HG02852 (cell line): Measurements from ENCODE around the gene ALAD.
"Not testable (repeated sequence)": the region's sequence is repeated elsewhere in the genome, so short reads cannot be mapped to it uniquely, and the experiment has no call there.

Source experiments
- ATAC-seq: cut with Tn5 transposase; IDR thresholded peaks from one replicate; pipeline ENCODE4 v1.9.1; 2021; ENCODE audit warnings: mild to moderate bottlenecking, moderate library complexity; ENCODE audit not compliant: unreplicated experiment

Gene ALAD

DNA sequence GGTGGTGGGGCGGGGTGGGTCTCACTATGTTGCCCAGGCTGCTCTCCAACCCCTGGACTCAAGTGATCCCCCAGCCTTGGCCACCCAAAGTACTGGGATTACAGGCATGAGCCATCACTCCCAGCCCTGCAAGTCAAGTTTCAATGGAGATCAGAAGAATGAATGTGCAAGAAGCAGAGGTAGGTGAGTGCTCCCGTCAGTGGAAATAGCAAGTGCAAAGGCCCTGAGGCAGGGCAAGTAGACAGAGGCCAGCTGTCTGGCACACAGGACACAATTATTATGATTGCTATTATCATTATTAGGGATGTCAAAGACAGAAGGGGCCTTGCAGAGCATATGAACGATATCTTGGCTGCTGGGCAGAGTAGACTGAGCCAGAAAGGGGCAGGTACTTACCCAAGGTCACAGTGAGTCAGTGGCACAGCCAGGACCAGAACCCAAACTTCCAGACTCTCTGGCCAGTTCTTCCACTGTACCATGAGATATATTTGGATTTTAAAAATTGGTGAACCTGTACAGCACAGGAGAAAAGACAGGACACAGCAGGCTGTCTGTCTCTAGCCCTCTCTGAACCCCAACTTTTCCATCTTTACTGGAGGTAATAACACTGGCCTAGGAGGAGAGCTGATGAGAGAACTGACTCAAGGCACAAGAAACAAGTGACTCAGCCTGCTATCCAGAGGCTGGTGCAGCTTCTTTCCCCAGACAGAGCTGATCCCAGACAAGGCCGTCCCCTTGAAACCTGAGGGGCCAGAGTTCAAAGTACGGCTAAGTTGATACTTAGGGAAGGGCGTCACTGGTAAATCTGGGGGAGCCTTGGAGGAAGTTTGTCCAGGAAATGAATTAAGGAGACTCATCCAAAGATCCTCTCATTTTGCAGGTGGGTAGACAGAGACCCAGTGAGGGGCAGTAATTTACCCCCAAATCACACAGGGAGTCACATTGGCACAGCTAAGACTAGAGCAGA lies 25.7 kb downstream of the ALAD start:
- ATAC-seq, result no peak

DNA sequence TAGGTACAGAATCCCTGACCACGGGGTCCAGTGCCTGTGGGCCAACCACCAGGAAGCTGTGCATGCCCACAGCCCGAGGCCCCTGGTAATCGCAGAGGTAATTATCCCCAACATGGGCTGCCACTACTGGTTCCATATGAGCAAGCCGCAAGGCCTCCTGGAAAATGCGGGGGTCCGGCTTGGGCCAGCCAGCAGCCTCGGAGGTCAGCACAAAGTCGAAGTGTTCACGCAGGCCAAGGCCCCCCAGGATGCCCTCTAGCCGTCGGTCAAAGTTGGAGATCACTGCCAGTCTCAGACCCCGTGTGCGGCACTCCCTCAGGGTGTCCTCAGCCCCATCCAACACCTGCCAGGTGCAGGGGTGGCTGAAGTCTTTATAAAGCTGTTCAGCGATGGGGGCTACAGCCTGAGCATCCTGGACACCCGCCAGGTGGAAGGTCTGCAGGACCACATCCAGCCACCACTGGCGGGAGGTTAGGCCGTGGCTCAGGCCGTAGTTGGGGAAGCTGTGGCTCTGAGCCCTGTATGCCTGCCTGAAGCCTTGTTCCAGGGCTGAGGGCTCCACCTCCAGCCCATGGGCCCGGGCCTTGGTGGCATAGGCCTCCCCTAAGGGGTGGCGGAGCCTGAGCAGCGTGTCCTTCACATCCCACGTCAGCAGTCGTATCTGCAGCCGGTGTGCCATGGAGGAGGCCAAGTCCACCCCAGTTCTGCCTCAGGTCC lies 27.2 kb downstream of the ALAD start:
- no peak for ATAC-seq

DNA sequence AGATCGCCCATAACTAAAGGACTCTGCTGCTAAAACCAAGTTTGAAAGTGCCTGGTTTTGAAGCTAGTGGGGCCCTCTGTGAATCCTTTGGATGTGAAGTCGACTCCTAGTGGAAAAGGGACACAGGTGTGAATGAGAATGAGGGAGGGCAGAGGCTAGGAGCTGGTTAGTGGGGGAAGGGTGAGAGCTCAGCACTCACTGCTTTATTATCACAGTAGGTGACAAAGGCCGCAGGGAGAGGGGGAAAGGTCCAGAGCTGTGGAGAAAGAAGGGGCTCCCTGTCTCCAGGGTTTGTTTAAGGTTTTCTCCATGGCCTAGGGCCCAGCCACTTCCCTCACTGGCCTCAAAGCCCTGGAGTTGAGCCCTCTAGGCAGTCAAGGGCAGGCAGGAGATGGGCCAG lies 27.8 kb downstream of the ALAD start:
- ATAC-seq, result no peak

DNA sequence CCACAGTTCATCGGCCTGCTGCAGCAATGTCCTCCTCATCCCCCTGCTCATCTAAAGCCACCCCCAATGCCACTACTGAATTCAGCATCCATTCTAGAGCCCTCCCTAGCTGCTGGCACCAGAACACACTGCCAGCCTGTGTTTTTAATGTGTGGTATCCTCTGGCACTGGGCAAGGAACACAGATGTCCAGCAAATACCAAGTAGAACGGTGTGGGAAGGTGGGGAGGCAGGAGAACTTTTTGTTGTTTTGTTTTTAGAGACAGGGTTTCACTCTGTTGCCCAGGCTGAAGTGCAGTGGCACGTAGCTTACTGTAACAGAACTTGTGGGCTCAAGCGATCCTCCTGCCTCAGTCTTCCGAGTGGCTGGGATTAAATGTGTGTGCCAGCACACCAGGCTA lies 29.0 kb downstream of the ALAD start:
- no peak for ATAC-seq

DNA sequence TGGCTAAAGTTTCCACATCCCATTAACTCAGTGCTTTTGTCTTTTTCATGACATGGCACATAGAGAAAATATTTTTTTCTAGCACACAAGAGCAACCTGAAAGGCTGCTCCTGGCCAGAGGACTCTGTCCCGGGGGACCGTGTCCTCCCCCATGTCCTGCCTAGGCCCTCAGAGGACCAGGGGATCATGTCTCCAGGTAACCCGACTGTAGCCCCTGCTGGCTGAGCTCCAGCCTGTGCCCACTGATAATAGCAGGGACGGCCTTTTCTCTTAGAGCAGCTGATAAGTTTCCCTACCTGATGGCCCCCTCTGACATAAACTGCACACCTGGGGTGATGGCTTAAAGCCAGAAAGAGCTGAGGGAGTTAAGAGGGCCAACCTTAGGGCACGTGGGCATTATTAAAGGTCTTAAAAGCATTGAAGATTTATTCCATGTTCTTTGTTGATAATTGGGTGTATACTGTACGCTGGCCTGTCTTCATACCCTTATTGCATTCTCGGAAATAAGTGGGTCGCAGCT lies 30.2 kb downstream of the ALAD start:
- ATAC-seq, result no peak

DNA sequence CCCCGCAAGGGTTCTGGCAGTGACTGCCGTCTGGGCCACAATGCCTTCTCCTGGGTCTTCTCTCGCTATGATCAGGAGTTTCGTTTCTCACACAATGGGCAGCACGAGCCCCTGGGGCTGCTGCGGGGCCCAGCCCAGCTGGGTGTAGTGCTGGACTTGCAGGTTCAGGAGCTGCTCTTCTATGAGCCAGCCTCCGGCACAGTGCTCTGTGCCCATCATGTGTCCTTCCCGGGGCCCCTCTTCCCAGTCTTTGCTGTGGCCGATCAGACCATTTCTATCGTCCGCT lies 31.3 kb downstream of the ALAD start:
- ATAC-seq, result no peak

DNA sequence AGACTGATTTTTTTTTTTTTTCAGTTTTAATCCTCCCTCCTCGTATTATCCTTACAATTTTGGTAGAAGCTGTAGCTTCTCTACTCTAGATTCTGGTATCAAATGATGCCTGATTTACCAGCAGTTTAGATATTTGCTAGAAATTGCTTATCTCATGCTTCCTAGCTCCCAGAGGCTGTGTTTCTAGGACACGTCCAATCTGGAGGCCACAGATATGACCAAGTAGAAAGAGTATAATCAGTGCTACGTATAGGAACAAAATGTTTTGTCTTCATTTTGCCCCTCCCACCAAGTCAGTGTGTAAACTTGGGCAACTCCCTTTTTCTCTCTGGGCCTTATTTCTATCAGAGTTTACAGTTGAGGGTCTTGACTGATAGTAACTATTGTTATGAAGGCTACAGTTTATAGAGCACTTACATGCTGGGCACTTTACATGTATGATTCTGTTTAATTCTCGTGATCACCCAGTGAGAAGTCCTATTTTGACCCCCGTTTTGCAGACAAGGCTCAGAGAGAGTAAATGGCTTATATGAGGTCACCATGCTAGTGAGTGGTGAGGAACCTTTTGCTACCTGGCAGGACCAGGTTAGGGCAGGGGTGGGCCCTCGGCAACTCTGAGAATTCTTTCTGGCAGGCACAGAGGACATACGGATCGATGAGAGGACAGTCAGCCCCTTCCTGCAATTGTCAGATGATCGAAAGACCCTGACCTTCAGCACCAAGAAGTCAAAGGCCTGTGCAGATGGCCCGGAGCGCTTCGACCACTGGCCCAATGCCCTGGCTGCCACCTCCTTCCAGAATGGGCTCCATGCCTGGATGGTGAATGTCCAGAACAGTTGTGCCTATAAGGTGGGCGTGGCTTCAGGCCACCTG lies 31.9 kb downstream of the ALAD start:
- no peak for ATAC-seq

DNA sequence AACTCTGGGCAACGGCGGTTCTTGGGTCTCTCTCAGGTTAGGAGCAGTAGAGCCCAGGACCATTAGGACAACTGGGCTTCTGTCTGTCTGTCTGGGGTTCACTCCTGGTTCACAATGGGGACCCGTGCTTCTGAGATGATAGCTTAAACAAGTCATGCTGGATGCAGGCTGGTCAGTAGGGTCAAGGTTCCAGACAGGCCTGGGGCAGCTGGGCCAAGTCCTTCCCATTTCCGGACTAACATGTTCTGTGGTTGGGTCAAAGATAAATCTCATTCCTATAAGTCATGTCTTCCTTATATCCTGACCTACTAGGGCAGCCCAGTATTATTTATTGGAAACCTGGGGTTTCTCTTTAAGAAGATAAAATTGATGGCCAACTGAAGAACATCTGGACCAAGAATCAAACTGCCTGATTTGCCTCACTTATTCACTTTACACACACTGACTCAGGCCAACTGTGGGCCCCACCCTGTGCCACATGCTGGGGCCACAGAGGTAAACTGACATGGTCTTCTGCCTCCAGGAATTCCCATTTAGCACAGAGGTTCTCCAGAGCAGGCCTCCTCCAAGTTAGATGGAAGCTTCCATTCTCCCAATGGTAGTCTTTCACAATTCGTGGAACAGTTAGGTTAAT lies 32.6 kb downstream of the ALAD start:
- ATAC-seq, result no peak

DNA sequence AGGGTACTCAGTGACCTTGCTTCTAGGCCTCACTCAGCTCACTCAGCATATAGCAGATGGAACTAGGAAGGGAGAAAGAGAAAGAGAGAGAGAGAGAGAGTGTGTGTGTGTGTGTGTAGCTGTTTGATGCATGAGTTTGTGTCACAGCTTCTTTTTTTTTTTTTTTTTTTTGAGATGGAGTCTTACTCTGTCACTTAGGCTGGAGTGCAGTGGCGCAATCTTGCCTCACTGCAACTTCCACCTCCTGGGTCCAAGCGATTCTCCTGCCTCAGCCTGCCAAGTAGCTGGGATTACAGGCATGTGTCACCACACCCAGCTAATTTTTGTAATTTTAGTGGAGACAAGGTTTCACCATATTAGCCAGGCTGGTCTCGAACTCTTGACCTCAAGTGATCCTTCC lies 35.4 kb downstream of the ALAD start:
- ATAC-seq, result not testable (repeated sequence)

DNA sequence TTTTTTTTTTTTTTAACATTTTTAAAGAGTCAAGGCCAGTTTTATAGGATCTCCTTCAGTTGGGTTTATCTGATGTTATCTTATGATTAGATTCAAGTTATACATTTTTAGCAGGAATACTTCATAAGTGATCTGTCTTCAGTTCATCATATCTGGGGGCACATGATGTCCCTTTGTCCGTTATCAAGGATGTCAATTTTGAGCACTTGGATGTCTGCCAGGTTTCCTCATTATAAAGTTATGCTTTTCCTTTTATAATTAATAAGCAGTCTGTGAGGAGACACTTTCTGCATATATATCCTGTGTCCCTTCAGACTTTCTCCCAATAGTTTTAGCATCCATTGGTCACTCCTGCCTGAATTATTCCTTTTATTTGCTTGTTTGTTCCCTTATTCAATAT lies 36.1 kb downstream of the ALAD start:
- ATAC-seq, result no peak

DNA sequence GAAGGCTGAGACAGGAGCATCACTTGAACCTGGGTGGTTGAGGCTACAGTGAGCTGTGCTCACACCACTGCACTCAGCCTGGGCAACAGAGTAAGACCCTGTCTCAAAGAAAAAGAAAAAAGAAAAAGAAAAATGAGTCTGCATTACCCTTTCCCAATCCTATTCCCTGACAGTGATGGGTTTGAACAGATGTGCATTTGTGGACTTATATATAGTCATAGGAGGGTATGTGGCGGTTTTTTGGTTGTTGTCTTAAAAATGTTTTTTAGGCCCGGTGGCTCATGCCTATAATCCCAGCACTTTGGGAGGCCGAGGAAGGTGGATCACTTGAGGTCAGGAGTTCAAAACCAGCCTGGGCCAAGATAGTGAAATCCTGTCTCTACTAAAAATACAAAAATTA lies 37.7 kb downstream of the ALAD start:
- no peak for ATAC-seq

DNA sequence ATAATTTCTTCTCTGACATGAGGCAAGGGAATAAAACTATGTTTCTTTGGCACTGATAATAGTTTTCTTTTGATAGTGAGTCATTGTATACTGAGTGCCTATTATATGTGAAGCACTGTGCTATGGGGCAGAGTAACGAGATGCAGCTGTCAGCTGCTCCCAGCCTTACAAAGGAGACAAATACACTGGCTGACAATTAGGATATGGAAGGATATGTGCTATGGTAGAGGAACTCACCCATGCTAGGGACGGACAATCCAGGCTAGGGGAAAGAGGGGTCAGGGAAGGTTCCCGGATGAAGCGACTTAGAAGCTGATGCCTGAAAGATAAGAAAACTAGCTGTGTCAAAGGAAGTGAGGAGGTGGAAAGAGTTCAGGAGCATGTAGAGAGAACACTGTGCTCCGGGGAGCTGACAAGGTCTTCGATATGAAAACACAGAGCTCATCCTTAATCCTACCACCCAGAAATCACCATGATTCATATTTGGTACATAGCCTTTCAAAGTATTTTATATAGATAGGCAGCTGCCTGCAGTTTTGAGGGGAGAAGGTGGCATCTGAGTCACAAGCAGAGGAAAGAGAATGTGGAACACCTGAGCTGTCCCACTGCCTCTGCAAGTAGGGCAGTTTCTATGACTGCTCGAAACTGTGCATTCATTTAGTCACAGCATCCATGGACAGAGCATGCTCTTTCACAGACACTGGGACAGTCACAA lies 39.6 kb downstream of the ALAD start:
- no peak for ATAC-seq

DNA sequence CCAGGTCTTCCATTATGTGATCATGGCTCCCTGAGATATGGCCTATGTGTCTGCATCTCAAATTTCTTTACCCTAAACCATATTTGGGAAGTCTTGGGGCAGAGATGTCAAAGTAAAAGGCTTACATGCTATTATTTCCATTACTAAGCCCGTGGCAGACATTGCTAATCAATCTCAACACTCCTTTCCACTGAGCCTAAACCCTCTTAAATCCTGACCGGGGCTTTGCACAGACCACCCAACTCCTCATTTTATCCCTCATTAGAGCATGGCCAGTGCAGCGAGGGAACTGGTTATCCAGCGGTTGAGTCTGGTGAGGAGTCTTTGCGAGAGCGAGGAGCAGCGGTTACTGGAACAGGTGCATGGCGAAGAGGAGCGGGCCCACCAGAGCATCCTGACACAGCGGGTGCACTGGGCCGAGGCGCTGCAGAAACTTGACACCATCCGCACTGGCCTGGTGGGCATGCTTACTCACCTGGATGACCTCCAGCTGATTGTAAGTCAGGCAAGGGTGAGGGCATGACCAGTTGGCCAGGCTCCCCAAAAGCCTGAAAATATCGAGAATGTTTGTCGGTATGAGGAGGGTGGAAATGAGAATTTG lies 40.7 kb downstream of the ALAD start:
- no peak for ATAC-seq

DNA sequence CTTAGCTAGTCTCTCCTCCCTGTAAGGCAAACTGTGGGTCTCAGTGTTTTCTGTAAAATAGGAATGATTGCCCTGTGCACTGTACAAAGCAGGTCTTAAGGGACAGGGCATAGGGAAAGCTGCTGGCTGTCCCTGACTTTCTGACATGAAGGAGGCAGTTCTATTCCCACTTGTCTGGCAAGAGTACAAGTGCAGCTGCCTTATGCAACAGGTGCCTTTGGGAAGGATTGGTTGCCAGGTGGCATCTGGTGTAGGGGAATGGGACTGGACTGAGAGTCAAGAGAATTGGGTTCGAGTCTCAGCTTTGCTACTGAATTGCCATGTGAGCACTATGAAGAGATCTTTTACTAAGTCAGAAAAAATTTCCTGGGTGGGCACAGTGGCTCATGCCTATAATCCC lies 41.7 kb downstream of the ALAD start:
- ATAC-seq, result no peak

DNA sequence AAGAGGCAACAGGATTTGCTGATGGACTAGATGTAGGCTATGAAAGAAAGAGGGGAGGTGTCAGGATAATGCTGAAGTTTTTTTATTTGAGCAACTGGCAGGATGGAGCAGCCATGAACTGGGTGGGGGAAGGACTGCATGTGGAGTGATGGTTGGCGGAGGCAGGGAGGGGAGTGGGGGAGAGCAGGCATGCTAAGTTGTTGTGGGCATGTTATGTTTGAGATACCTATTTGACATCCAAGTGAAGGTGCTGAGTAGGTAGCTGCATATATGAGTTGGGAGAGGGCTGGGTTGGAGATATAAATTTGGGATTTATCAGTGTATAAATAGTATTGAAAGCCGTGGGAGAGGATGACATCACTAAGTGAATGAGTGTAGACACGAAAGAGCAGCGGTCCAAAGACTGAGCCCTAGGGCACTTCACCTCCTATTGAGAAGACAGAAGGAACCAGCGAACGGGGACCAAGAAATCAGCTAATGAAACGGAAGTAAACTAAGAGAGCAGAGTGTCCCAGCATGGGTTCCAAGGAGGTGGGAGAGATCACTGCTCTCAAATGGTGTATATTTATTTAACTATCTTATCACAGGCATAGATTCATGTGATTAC lies 44.3 kb downstream of the ALAD start:
- ATAC-seq, result no peak

DNA sequence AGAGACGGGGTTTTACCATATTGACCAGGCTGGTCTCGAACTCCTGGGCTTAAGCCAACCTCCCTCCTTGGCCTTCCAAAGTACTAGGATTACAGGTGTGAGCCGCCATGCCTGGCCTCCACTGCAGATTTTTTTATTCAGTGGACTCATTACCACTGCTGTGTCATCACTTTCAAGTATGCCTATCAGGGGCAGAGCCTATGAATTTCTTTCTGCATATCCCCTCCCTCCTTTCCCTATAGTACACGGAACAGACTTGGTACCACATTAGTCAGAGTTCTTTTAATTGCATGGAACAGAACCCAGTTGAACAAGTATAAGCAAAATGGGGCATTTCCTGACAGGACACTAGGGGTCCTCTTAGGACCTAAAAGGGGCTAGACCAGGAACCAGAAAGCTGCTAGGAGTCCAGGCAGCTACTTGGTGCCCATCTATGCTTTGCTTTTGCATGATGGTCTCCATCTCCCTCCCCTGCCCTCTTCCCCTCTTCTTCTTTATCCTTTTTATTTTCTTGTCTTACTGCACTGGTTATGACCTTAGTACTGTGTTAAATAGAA lies 46.0 kb downstream of the ALAD start:
- ATAC-seq, result no peak

DNA sequence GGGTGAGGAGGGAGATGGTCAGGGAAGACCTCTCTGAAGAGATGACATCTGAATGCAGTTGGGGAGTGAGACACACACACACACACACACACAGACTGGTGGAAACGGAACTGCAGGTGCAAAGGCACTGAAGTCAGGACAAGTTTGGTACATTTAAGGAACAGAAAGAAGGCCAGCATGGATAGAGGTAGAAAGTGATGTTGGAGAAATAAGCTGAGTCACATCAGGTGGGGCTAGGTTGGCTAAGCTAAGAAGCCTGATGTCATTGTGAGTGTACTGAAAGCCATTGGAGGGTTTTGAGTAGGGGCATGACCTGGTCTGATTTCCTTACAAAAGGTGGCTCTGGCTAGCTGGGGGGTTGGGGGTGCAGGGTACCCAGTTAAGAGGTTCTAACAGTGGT lies 48.7 kb downstream of the ALAD start:
- no peak for ATAC-seq

DNA sequence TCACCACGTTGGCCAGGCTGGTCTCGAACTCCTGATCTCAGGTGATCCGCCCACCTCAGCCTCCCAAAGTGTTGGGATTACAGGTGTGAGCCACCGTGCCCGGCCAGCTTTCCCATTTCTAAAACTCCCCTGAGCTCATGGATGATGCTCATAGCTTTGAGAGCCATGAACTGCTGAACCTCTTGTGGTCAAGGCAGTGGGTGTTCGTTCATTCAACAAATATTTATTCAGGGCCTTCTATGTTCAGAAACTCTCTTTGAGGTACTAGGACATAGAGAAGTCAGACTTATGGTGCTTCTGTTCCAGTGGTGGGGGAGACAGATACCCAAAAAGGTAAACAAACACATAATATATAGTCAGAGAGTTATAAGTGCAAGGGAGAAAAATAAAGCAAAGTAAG lies 49.1 kb downstream of the ALAD start:
- no peak for ATAC-seq

DNA sequence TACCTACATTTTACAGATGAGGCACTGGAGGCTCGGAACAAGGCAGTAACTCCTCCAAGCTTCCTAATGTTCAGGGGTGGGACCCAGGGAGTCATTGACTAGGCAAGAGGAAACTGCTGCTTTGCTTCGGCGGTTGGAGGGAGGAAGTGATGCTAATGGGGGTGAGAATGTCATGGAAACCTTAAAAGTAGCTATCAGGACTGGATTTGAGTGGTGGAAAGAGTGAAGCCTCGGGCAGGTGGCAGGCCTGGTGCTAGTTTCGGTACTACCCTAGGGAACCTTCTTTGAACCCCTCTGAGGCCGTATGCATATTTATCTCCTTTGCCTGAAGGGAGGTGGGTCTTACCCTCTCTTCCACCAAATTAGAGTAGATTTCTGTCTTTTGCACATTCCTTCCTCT lies 50.1 kb downstream of the ALAD start:
- peak; percentile 42 for ATAC-seq
